HEK293 (cell line): ENCODE measurements around the gene TAS1R2.

Experiments
- CTCF ChIA-PET: fragments of 350-600 bp; formaldehyde crosslinking; extraction: SDS; loops from one replicate; lab custom pipeline; 2021; ENCODE audit warnings: antibody characterized with exemption; lab: Yijun Ruan, JAX
- POLR2A ChIA-PET: fragments of 300-600 bp; formaldehyde crosslinking; extraction: SDS; loops from one replicate; lab custom pipeline; 2020; ENCODE audit warnings: antibody characterized with exemption, inconsistent platforms; lab: Yijun Ruan, JAX
- H3K27ac ChIP-seq: fragments of 200-500 bp; sonication (Bioruptor generic); 2 replicates; pipeline ENCODE4 v1.5.1; 2014; ENCODE audit warnings: low read depth, low read length, control low read depth, inconsistent platforms; ENCODE audit errors: extremely low read depth
- H3K36me3 ChIP-seq, 2 experiments: fragments of 200-500 bp in 1 of 2; sonication (Bioruptor generic) in 1 of 2; 1 replicate in 1 of 2; 2 replicates in 1 of 2; pipeline ENCODE4 v1.5.1; 2014 to 2017; ENCODE audit warnings: inconsistent platforms in 2 of 2, low read length in 2 of 2; ENCODE audit not compliant: control insufficient read depth in 2 of 2, insufficient read depth in 1 of 2
- H3K4me1 ChIP-seq: fragments of 200-500 bp; sonication (Bioruptor generic); 2 replicates; pipeline ENCODE4 v1.5.1; 2014; ENCODE audit warnings: mild to moderate bottlenecking, low read length, inconsistent platforms; ENCODE audit not compliant: control insufficient read depth, insufficient read depth
- H3K4me3 ChIP-seq: 2 replicates; pipeline ENCODE4 v1.5.1; 2011; ENCODE audit warnings: low read depth, mild to moderate bottlenecking, control low read depth, low read length, moderate library complexity
- H3K9me3 ChIP-seq: fragments of 200-500 bp; sonication (Bioruptor generic); 2 replicates; pipeline ENCODE4 v1.5.1; 2014; ENCODE audit warnings: low read depth, low read length, inconsistent platforms; ENCODE audit not compliant: control insufficient read depth, insufficient read depth
- EGR2 ChIP-seq: fragments of 450-650 bp; formaldehyde crosslinking; IDR thresholded peaks from 2 replicates; pipeline ENCODE4 v1.5.1; 2016; ENCODE audit warnings: low read depth, missing biosample characterization, missing genetic modification characterization
- FEZF1 ChIP-seq: fragments of 450-650 bp; formaldehyde crosslinking; IDR thresholded peaks from 2 replicates; pipeline ENCODE4 v1.5.1; 2016; ENCODE audit warnings: missing biosample characterization, missing genetic modification characterization
- GLIS2 ChIP-seq: fragments of 450-650 bp; formaldehyde crosslinking; IDR thresholded peaks from 2 replicates; pipeline ENCODE4 v1.5.1; 2016; ENCODE audit warnings: missing biosample characterization, missing genetic modification characterization
- HIC1 ChIP-seq: fragments of 450-650 bp; formaldehyde crosslinking; IDR thresholded peaks from 2 replicates; pipeline ENCODE4 v1.5.1; 2016; ENCODE audit warnings: missing biosample characterization, missing genetic modification characterization
- HOXC10 ChIP-seq: sonication (generic); formaldehyde crosslinking; IDR thresholded peaks from 2 replicates; pipeline ENCODE4 v1.8.1; 2023; ENCODE audit warnings: mild to moderate bottlenecking, missing genetic modification reagents
- KLF1 ChIP-seq: fragments of 450-650 bp; formaldehyde crosslinking; IDR thresholded peaks from 2 replicates; pipeline ENCODE4 v1.5.1; 2016; ENCODE audit warnings: missing biosample characterization, missing genetic modification characterization
- PRDM6 ChIP-seq: fragments of 450-650 bp; formaldehyde crosslinking; IDR thresholded peaks from 2 replicates; pipeline ENCODE4 v1.5.1; 2017; ENCODE audit warnings: missing biosample characterization, missing genetic modification characterization
- SCRT2 ChIP-seq: fragments of 450-650 bp; formaldehyde crosslinking; IDR thresholded peaks from 2 replicates; pipeline ENCODE4 v1.5.1; 2016; ENCODE audit warnings: missing biosample characterization, missing genetic modification characterization
- SP2 ChIP-seq: fragments of 450-650 bp; formaldehyde crosslinking; IDR thresholded peaks from 2 replicates; pipeline ENCODE4 v1.5.1; 2016; ENCODE audit warnings: missing biosample characterization, missing genetic modification characterization
- ZBTB8A ChIP-seq: fragments of 450-650 bp; formaldehyde crosslinking; IDR thresholded peaks from 2 replicates; pipeline ENCODE4 v1.5.1; 2016; ENCODE audit warnings: missing biosample characterization, missing genetic modification characterization
- ZIC2 ChIP-seq: fragments of 450-650 bp; formaldehyde crosslinking; IDR thresholded peaks from 2 replicates; pipeline ENCODE4 v1.5.1; 2016; ENCODE audit warnings: missing biosample characterization, missing genetic modification characterization
- ZNF140 ChIP-seq: fragments of 450-650 bp; formaldehyde crosslinking; IDR thresholded peaks from 2 replicates; pipeline ENCODE4 v1.5.1; 2016; ENCODE audit warnings: missing biosample characterization, missing genetic modification characterization
- ZNF19 ChIP-seq: fragments of 450-650 bp; formaldehyde crosslinking; IDR thresholded peaks from 2 replicates; pipeline ENCODE4; 2016; ENCODE audit warnings: missing biosample characterization, missing genetic modification characterization, low read depth
- ZNF292 ChIP-seq: fragments of 450-650 bp; formaldehyde crosslinking; IDR thresholded peaks from 2 replicates; pipeline ENCODE4 v1.5.1; 2016; ENCODE audit warnings: low read depth, missing biosample characterization, missing genetic modification characterization, borderline replicate concordance
- ZNF501 ChIP-seq: fragments of 450-650 bp; formaldehyde crosslinking; IDR thresholded peaks from 2 replicates; pipeline ENCODE4 v1.5.1; 2016; ENCODE audit warnings: missing biosample characterization, missing genetic modification characterization
- ZNF580 ChIP-seq: fragments of 450-650 bp; formaldehyde crosslinking; IDR thresholded peaks from 2 replicates; pipeline ENCODE4 v1.5.1; 2016; ENCODE audit warnings: missing biosample characterization, missing genetic modification characterization
- ZNF626 ChIP-seq: fragments of 450-650 bp; sonication (Bioruptor Pico); formaldehyde crosslinking; IDR thresholded peaks from 2 replicates; pipeline ENCODE4 v1.5.1; 2018; ENCODE audit warnings: missing biosample characterization, missing genetic modification characterization, inconsistent platforms
- ZNF629 ChIP-seq: fragments of 450-650 bp; formaldehyde crosslinking; IDR thresholded peaks from 2 replicates; pipeline ENCODE4 v1.5.1; 2017; ENCODE audit warnings: missing biosample characterization, missing genetic modification characterization
- ZNF670 ChIP-seq: fragments of 450-650 bp; formaldehyde crosslinking; IDR thresholded peaks from 2 replicates; pipeline ENCODE4 v1.5.1; 2016; ENCODE audit warnings: missing biosample characterization, missing genetic modification characterization, low read depth
- ZNF677 ChIP-seq: fragments of 450-650 bp; IDR thresholded peaks from 2 replicates; pipeline ENCODE4 v1.5.0; 2018; ENCODE audit warnings: missing biosample characterization, mild to moderate bottlenecking, missing genetic modification characterization, moderate library complexity
- ZNF768 ChIP-seq: fragments of 450-650 bp; formaldehyde crosslinking; IDR thresholded peaks from 2 replicates; pipeline ENCODE4 v1.5.1; 2018; ENCODE audit warnings: missing biosample characterization, mild to moderate bottlenecking, missing genetic modification characterization
- ZNF777 ChIP-seq: fragments of 450-650 bp; formaldehyde crosslinking; IDR thresholded peaks from 2 replicates; pipeline ENCODE4 v1.5.1; 2017; ENCODE audit warnings: missing biosample characterization, missing genetic modification characterization, borderline replicate concordance
- TF ChIP-seq, protein P1 (sequence below): fragments of 450-650 bp; formaldehyde crosslinking; IDR thresholded peaks from 2 replicates; pipeline ENCODE4 v1.5.1; 2016; ENCODE audit warnings: missing biosample characterization, missing genetic modification characterization
- TF ChIP-seq, protein P2 (sequence below): fragments of 450-650 bp; formaldehyde crosslinking; IDR thresholded peaks from 2 replicates; pipeline ENCODE4 v1.5.1; 2016; ENCODE audit warnings: missing biosample characterization, missing genetic modification characterization, low read depth

The TAS1R2 gene

DNA sequence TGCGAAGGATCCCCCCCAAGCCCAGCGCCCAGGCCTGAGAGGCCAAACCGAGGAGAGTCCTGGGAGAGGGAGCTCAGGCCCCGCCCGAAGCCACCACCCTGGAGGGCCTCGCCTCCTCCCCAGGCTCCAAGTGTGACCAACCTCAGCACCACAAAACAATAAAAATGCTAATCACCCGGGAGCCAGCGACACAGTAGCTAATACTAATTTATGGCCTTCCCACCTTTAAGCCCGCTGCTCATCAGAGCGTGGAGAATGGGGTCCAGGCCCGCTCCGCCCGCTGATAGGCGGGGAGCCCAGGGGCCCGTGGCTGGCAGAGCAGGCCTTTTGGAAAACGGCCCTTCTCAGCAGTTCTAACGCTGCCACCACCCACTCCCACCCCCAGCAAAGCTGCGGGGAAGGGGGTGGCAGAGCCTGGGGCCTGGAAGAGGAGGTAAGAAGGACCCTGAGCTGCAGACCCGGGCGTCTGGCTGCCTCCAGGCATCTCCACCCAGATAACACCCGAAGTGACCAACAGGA, 20.4 kb upstream of the TAS1R2 start (continued):
- TF ChIP-seq HIC1 (tag by site-specific recombination): no peak
- TF ChIP-seq ZNF19 (tag by site-specific recombination): no peak
- no peak for TF ChIP-seq ZNF629 (tag by site-specific recombination)
- no peak for TF ChIP-seq HOXC10
- peak; percentile 62 for TF ChIP-seq ZIC2
- TF ChIP-seq FEZF1 (tag by site-specific recombination): peak; percentile 47
- TF ChIP-seq KLF1: peak; percentile 98
- TF ChIP-seq, protein P1, sequence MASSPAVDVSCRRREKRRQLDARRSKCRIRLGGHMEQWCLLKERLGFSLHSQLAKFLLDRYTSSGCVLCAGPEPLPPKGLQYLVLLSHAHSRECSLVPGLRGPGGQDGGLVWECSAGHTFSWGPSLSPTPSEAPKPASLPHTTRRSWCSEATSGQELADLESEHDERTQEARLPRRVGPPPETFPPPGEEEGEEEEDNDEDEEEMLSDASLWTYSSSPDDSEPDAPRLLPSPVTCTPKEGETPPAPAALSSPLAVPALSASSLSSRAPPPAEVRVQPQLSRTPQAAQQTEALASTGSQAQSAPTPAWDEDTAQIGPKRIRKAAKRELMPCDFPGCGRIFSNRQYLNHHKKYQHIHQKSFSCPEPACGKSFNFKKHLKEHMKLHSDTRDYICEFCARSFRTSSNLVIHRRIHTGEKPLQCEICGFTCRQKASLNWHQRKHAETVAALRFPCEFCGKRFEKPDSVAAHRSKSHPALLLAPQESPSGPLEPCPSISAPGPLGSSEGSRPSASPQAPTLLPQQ (tag by site-specific recombination): no peak
- TF ChIP-seq PRDM6 (tag by site-specific recombination): no peak
- no peak for TF ChIP-seq ZNF501 (tag by site-specific recombination)
- peak; percentile 92 for TF ChIP-seq EGR2 (tag by site-specific recombination)
- no peak for TF ChIP-seq ZNF670 (tag by site-specific recombination)
- peak; percentile 88 for TF ChIP-seq ZBTB8A (tag by site-specific recombination)
- TF ChIP-seq ZNF580 (tag by site-specific recombination): no peak
- no peak for TF ChIP-seq ZNF777 (tag by site-specific recombination)
- no peak for TF ChIP-seq ZNF292 (tag by site-specific recombination)
- peak; percentile 51 for TF ChIP-seq SP2
- TF ChIP-seq ZNF626 (tag by site-specific recombination): no peak

DNA sequence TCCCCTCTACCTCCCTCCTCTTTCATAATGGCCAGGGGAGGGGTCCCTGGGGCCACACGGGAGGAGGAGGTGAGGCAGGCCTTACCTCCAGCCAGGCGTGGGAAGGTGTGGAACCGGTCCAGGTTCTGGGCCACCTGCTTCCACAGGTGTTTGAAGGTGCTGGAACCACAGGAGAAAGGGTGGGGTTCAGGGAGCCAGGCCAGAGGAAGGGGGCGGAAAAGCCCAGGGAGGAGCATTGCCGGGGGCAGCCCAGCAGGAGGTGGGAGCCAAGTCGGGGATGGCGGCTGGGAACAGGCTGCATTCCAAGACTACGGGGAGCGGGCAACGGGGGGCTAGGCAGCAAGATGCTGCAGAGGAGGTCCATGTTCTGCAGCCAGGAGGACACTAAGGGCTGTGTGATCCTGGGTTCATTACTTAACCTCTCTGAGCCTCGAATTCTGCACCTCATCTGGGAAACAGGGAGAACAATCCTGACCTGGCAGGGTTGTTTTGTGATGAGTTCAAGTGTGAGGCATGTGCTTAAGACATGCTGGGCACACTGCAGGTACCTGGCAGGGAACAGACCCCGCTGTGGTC, 19.8 kb upstream of the TAS1R2 start:
- ChIA-PET POLR2A (no interaction called here), CTCF (interaction anchor here (0.8 kb wide), 1 partner anchor 282 kb away, joined by 5 read pairs; no protein-coding TSS in a partner anchor)
- Histone ChIP-seq H3K9me3 (no peaks in the 10 kb centered on the region), H3K4me1 (0 out of 2 replicates have a peak, but pooled peaks cover 2% of the 10 kb centered on the region), H3K4me3 (no peak overlapping the region), H3K27ac (no peak overlapping the region), H3K36me3 (peaks cover 0 to 7% of the 10 kb centered on the region in 2 experiments; a peak in 1 of 3 replicates)
- TF ChIP-seq, protein P2, sequence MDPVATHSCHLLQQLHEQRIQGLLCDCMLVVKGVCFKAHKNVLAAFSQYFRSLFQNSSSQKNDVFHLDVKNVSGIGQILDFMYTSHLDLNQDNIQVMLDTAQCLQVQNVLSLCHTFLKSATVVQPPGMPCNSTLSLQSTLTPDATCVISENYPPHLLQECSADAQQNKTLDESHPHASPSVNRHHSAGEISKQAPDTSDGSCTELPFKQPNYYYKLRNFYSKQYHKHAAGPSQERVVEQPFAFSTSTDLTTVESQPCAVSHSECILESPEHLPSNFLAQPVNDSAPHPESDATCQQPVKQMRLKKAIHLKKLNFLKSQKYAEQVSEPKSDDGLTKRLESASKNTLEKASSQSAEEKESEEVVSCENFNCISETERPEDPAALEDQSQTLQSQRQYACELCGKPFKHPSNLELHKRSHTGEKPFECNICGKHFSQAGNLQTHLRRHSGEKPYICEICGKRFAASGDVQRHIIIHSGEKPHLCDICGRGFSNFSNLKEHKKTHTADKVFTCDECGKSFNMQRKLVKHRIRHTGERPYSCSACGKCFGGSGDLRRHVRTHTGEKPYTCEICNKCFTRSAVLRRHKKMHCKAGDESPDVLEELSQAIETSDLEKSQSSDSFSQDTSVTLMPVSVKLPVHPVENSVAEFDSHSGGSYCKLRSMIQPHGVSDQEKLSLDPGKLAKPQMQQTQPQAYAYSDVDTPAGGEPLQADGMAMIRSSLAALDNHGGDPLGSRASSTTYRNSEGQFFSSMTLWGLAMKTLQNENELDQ (tag by site-specific recombination): no peak
- TF ChIP-seq ZNF768 (peak; percentile 84; the same call in 1 of the 2 replicates), SCRT2 (tag by site-specific recombination) (0 out of 2 replicates have a peak, but pooled peaks have one; percentile 33), SP2 (no peak), ZNF677 (tag by site-specific recombination) (no peak), ZNF140 (no peak), ZIC2 (peak; percentile 83), GLIS2 (tag by site-specific recombination) (peak; percentile 16; the same call in 1 of the 2 replicates)
